LNCAP (cell line): ENCODE measurements around the gene ECPAS.

Experiments used
- CTCF ChIP-seq: fragments of 450-650 bp; IDR thresholded peaks from 2 replicates; pipeline ENCODE4 v1.5.1; 2017; ENCODE audit warnings: mild to moderate bottlenecking

The ECPAS gene

GRCh38 chr9:111375817-111376564 lies 108.2 kb downstream of the ECPAS start:
- no peak for TF ChIP-seq CTCF

- TF ChIP-seq CTCF: no peak
Measured at GRCh38 chr9:111375062-111375461, 109.1 kb downstream of the ECPAS start.

- TF ChIP-seq CTCF: no peak
Measured at GRCh38 chr9:111372297-111372696, 111.9 kb downstream of the ECPAS start.

- TF ChIP-seq CTCF: no peak
Measured at GRCh38 chr9:111366978-111367377, 117.2 kb downstream of the ECPAS start.

- no peak for TF ChIP-seq CTCF
Measured at GRCh38 chr9:111362526-111362925, 121.7 kb downstream of the ECPAS start.

GRCh38 chr9:111360881-111361280 lies 123.3 kb downstream of the ECPAS start:
- no peak for TF ChIP-seq CTCF

- no peak for TF ChIP-seq CTCF
Measured at GRCh38 chr9:111356481-111357244, 127.5 kb downstream of the ECPAS start.
